Lung (tissue), 12 donors: ENCODE measurements around the gene HDAC4. TPM values are rescaled to one million over a fixed set of nuclear protein-coding genes. Genes with fewer than 3 reads are reported as not detected.

Source experiments
- ATAC-seq: fragments of 200-7000 bp; cut with Tn5 transposase; one replicate; pipeline ENCODE4 v1.9.1; 2020; ENCODE audit warnings: moderate number of reproducible peaks; ENCODE audit not compliant: insufficient read depth, low FRiP score
- DNase-seq, 3 donors: peaks; one replicate each; pipeline ENCODE4 v3.0.0-alpha.2; 2013 to 2017
- H3K27ac ChIP-seq, 2 donors: one replicate each; pipeline ENCODE4 v1.5.1; 2013; ENCODE audit warnings: mild to moderate bottlenecking in 2 of 2, moderate library complexity in 2 of 2, control low read depth in 1 of 2, inconsistent platforms in 1 of 2, low read depth in 1 of 2, low read length in 1 of 2
- H3K27me3 ChIP-seq, 3 donors: one replicate each; pipeline ENCODE4 v1.5.1; 2013; ENCODE audit warnings: low read length in 2 of 3; ENCODE audit not compliant: control insufficient read depth in 3 of 3, insufficient read depth in 3 of 3
- H3K36me3 ChIP-seq, 4 donors: one replicate each; pipeline ENCODE4 v1.5.1; 2013; ENCODE audit warnings: low read length in 4 of 4, mild to moderate bottlenecking in 1 of 4, moderate library complexity in 1 of 4; ENCODE audit not compliant: control insufficient read depth in 4 of 4, insufficient read depth in 4 of 4
- H3K4me1 ChIP-seq, 5 donors: one replicate each; pipeline ENCODE4 v1.5.1; 2013; ENCODE audit warnings: low read length in 5 of 5, mild to moderate bottlenecking in 2 of 5, moderate library complexity in 1 of 5; ENCODE audit not compliant: control insufficient read depth in 5 of 5, insufficient read depth in 5 of 5
- H3K4me3 ChIP-seq: one replicate; pipeline ENCODE4 v1.5.1; 2013; ENCODE audit warnings: mild to moderate bottlenecking, control low read depth, moderate library complexity
- H3K9ac ChIP-seq, 2 donors: one replicate each; pipeline ENCODE4 v1.5.1; 2013; ENCODE audit warnings: low read length in 2 of 2, control low read depth in 1 of 2; ENCODE audit not compliant: insufficient read depth in 1 of 2
- H3K9me3 ChIP-seq, 4 donors: one replicate each; pipeline ENCODE4 v1.5.1; 2013; ENCODE audit warnings: low read length in 3 of 4, mild to moderate bottlenecking in 1 of 4, moderate library complexity in 1 of 4; ENCODE audit not compliant: control insufficient read depth in 4 of 4, insufficient read depth in 3 of 4
- CTCF ChIP-seq: IDR thresholded peaks from 2 replicates; pipeline ENCODE4 v1.5.1; 2012; ENCODE audit warnings: mild to moderate bottlenecking; ENCODE audit errors: control extremely low read depth, extremely low read depth
- WGBS, 2 donors: extraction: QIAGEN DNeasy Blood & Tissue Kit; methylation state at CpG; one replicate each; pipeline ENCODE4 v1.1.7; 2013; 5-methylcytosine and 5-hydroxymethylcytosine counted together
- polyA plus RNA-seq, 2 donors: library from polyadenylated mRNA; stranded (reverse); fragments of 200-250 nt; gene quantifications; one replicate each; pipeline ENCODE4 v1.2.1, GENCODE V29; 2013
- total RNA-seq, 2 donors: library from RNA; depleted of rRNA in 1 of 2; stranded (reverse); fragments of >200 nt in 1 of 2; gene quantifications; one replicate each; pipeline ENCODE4 v1.2.1, GENCODE V29; 2014 to 2021
- donor health status: control.
- donor health status: control.
- donor health status: Bipolar disorder and iron deficiency.
- donor health status: healthy.
- donor health status: DM: yes; HTN: yes; CAD: no.

HDAC4 gene
- total and polyA plus RNA-seq, 4 donors: 6.9 to 47.7 (median 20.7) TPM

DNA sequence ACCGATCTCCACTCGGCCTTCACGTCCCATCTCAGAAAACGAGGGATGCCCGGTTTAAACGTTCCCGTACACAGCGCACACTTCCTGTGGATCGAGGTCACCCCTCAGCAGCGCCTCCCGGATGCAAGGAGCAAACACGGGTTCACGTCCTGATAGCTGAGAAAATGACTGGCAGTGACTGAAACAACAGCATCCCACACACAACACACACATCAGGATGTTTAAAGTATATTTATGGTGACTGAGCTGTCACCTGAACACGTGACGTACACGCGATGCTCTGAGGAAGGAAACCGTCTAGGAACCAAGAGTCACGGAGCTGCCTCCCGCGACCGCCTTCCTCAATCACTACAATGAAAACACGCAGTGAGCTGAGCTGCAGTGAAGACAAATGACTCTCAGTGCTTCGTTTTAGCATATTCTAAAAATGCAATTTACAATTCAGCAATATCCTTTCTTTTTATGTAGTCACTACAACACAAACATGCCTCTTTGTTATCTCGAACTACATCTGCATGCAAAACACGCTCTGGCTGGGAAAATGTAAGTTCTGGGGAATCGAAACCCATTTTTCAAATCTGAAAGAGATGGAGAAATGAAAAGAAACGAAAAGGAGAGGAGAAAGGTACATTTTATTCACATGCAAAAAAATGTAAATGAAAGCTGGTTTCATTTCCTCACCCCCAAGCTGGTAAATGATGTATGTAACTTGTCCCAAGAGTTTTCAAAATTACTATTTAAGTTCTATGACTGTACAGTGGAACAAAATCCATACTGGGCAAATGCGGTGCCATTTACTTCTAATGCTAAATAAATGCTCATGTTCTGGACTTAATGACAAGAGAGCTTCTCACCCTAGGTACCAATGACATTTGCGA is 19.8 kb downstream of the HDAC4 start:
- no peaks in the 10 kb centered on the region for H3K9me3 ChIP-seq
- H3K27ac ChIP-seq: no peak overlapping the region
- ATAC-seq (no peak), DNase-seq (peak in 1 of 3 donors; percentile 67)
- no peaks in the 10 kb centered on the region for H3K27me3 ChIP-seq
- 30 to 48% methylated on average over 30 of the region's 30 CpGs for WGBS, 2 donors
- H3K4me1 ChIP-seq: peaks cover 0 to 18% (median 2%) of the 10 kb centered on the region in 5 donors
- no peak for TF ChIP-seq CTCF
- no peak overlapping the region for H3K4me3 ChIP-seq
- no peak overlapping the region for H3K9ac ChIP-seq
- H3K36me3 ChIP-seq: peaks cover 0 to 8% (median 0%) of the 10 kb centered on the region in 4 donors

- no peak for ATAC-seq
- Histone ChIP-seq H3K27ac (no peak overlapping the region), H3K36me3 (peaks cover 0 to 14% (median 0%) of the 10 kb centered on the region in 4 donors), H3K9ac (no peak overlapping the region), H3K4me3 (no peak overlapping the region), H3K27me3 (no peaks in the 10 kb centered on the region), H3K4me1 (peaks cover 0 to 18% (median 2%) of the 10 kb centered on the region in 5 donors), H3K9me3 (no peaks in the 10 kb centered on the region)
- WGBS, 2 donors: 94 to 97% methylated on average over 18 to 19 of the region's 19 CpGs
- DNase-seq: no peak
- no peak for TF ChIP-seq CTCF
These were observed 21.1 kb downstream of the HDAC4 start for GRCh38 chr2:239379641-239380170.

DNA sequence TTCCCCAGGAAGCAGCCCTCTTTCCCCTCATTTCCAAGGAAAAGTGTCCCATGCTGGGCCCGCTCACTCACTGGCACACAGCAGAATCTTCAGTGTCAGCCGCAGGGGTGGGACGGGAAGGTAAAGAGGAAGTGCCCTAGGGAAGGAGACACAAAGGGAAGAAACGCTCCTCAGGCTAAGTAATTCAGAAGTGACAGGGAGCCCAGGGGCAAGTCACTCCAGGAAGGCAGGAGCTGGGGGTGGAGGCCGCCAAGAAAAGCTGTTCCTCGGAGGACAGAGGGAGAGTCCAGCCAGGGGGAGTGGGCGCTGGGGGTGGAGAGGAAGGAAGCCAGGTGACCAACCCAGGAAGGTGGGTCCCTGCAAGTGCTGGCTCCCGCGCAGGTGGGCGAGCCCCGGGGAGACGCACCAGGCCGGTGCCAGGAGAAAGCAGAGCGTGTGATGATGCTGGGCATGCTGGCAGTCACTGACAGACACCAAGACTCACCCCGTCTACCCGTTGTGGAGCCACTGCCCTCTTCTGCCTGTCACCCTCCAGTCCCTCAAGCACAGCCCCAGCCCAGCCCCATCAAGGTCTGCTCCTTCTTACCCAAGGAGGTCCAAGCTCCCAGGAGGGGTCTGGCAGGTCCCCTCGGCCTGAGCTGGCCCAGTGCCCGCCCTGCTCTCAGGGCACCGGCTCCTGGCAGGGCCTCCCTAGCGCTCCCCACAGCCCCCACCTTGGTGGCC is 21.7 kb downstream of the HDAC4 start:
- no peak overlapping the region for H3K4me3 ChIP-seq
- DNase-seq (no peak), ATAC-seq (no peak)
- H3K9me3 ChIP-seq: no peaks in the 10 kb centered on the region
- 67 to 82% methylated on average over 20 of the region's 20 CpGs for WGBS, 2 donors
- no peak for TF ChIP-seq CTCF
- H3K27me3 ChIP-seq: no peaks in the 10 kb centered on the region
- H3K27ac ChIP-seq: no peak overlapping the region
- H3K36me3 ChIP-seq: peaks cover 0 to 14% (median 0%) of the 10 kb centered on the region in 4 donors
- H3K9ac ChIP-seq: no peak overlapping the region
- H3K4me1 ChIP-seq: peaks cover 0 to 18% (median 2%) of the 10 kb centered on the region in 5 donors
